HepG2 (cell line): Measurements from ENCODE around the gene FNIP2. TPM values are rescaled to one million over a fixed set of nuclear protein-coding genes. Genes with fewer than 3 reads are reported as not detected.

Experiments
- CBX5 ChIP-seq: sonication (generic); formaldehyde crosslinking; IDR thresholded peaks from 2 replicates; pipeline ENCODE4 v1.4.0; 2020; ENCODE audit warnings: missing genetic modification reagents, borderline replicate concordance
- ERF ChIP-seq: IDR thresholded peaks from 2 replicates; pipeline ENCODE4 v1.6.1; 2018; ENCODE audit warnings: missing biosample characterization, missing genetic modification reagents
- FOXA1 ChIP-seq, 2 experiments: fragments of 450-650 bp in 1 of 2; sonication (generic) in 1 of 2; formaldehyde crosslinking in 1 of 2; IDR thresholded peaks; 2 replicates each; pipeline versions ENCODE4 v1.4.0 to v1.6.1; 2016 to 2020; ENCODE audit warnings: missing genetic modification reagents in 1 of 2
- GATAD1 ChIP-seq: IDR thresholded peaks from 2 replicates; pipeline ENCODE4 v1.6.1; 2016; ENCODE audit warnings: missing genetic modification reagents, missing compliant biosample characterization
- HMG20A ChIP-seq: IDR thresholded peaks from 2 replicates; pipeline ENCODE4 v1.6.1; 2016; ENCODE audit warnings: borderline replicate concordance
- HNF4A ChIP-seq: sonication (generic); formaldehyde crosslinking; IDR thresholded peaks from 2 replicates; pipeline ENCODE4 v1.4.0; 2020; ENCODE audit warnings: missing genetic modification reagents
- KDM5B ChIP-seq: sonication (generic); formaldehyde crosslinking; IDR thresholded peaks from 2 replicates; pipeline ENCODE4 v1.4.0; 2020; ENCODE audit warnings: missing genetic modification reagents, mild to moderate bottlenecking, borderline replicate concordance
- RARA ChIP-seq: IDR thresholded peaks from 2 replicates; pipeline ENCODE4 v1.6.1; 2016; ENCODE audit warnings: missing genetic modification reagents, missing compliant biosample characterization
- SIX1 ChIP-seq: sonication (generic); formaldehyde crosslinking; IDR thresholded peaks from 2 replicates; pipeline ENCODE4 v1.4.0; 2020; ENCODE audit warnings: missing genetic modification reagents, borderline replicate concordance
- SIX4 ChIP-seq: sonication (generic); formaldehyde crosslinking; IDR thresholded peaks from 2 replicates; pipeline ENCODE4 v1.4.0; 2020; ENCODE audit warnings: missing genetic modification reagents
- THAP11 ChIP-seq: IDR thresholded peaks from 2 replicates; pipeline ENCODE4 v1.6.1; 2016; ENCODE audit warnings: missing biosample characterization, missing genetic modification reagents
- ZFP90 ChIP-seq: sonication (generic); formaldehyde crosslinking; IDR thresholded peaks from 2 replicates; pipeline ENCODE4 v1.8.0; 2022; ENCODE audit warnings: missing genetic modification reagents, mild to moderate bottlenecking, inconsistent platforms, borderline replicate concordance
- ZKSCAN8 ChIP-seq: IDR thresholded peaks from 2 replicates; pipeline ENCODE4 v1.6.1; 2016; ENCODE audit warnings: borderline replicate concordance, missing genetic modification reagents, missing compliant biosample characterization
- ZNF605 ChIP-seq: sonication (generic); formaldehyde crosslinking; IDR thresholded peaks from 2 replicates; pipeline ENCODE4 v1.8.0; 2022; ENCODE audit warnings: mild to moderate bottlenecking, missing genetic modification reagents
- polyA plus RNA-seq, 8 experiments: library from polyadenylated mRNA; depleted of rRNA in 3 of 8; stranded (reverse) in 7 of 8; unstranded in 1 of 8; fragments of >200 nt; fragmentation: Illumina TruSeq in 4 of 8; extraction: Trizol in 4 of 8; gene quantifications; 2 replicates each; pipeline versions ENCODE4 v1.2.1 to v1.2.3, GENCODE V29; 2011 to 2016; ENCODE audit warnings: low read depth in 4 of 8, missing spikeins in 1 of 8, mixed read lengths in 1 of 8; ENCODE audit not compliant: insufficient read depth in 1 of 8
- total RNA-seq, 5 experiments: library from RNA; depleted of rRNA; stranded (reverse); fragments of >200 nt; fragmentation: Illumina TruSeq; extraction: Trizol; gene quantifications; 2 replicates each; pipeline ENCODE4 v1.2.3, GENCODE V29; 2016; ENCODE audit warnings: low read depth in 1 of 5
- TF ChIP-seq, protein P1 (sequence below): IDR thresholded peaks from 2 replicates; pipeline ENCODE4 v1.6.1; 2016; ENCODE audit warnings: low read depth, missing genetic modification reagents, missing compliant biosample characterization
- TF ChIP-seq, protein P2 (sequence below): IDR thresholded peaks from 2 replicates; pipeline ENCODE4 v1.6.1; 2016; ENCODE audit warnings: mild to moderate bottlenecking
- TF ChIP-seq, protein P3 (sequence below): sonication (generic); formaldehyde crosslinking; IDR thresholded peaks from 2 replicates; pipeline ENCODE4 v1.8.0; 2022; ENCODE audit warnings: mild to moderate bottlenecking, missing genetic modification reagents
- TF ChIP-seq, protein P4 (sequence below): sonication (generic); formaldehyde crosslinking; IDR thresholded peaks from 2 replicates; pipeline ENCODE4 v1.5.0; 2020; ENCODE audit warnings: missing genetic modification reagents
- TF ChIP-seq, protein P5 (sequence below): IDR thresholded peaks from 2 replicates; pipeline ENCODE4 v1.6.1; 2016; ENCODE audit warnings: missing genetic modification reagents, missing compliant biosample characterization

Gene FNIP2
- total and polyA plus RNA-seq, 2 of the 13 experiments (the other 11 are each of a cell fraction or from before 2014, with no cell fraction given), result 15.5 to 21.0 TPM

DNA sequence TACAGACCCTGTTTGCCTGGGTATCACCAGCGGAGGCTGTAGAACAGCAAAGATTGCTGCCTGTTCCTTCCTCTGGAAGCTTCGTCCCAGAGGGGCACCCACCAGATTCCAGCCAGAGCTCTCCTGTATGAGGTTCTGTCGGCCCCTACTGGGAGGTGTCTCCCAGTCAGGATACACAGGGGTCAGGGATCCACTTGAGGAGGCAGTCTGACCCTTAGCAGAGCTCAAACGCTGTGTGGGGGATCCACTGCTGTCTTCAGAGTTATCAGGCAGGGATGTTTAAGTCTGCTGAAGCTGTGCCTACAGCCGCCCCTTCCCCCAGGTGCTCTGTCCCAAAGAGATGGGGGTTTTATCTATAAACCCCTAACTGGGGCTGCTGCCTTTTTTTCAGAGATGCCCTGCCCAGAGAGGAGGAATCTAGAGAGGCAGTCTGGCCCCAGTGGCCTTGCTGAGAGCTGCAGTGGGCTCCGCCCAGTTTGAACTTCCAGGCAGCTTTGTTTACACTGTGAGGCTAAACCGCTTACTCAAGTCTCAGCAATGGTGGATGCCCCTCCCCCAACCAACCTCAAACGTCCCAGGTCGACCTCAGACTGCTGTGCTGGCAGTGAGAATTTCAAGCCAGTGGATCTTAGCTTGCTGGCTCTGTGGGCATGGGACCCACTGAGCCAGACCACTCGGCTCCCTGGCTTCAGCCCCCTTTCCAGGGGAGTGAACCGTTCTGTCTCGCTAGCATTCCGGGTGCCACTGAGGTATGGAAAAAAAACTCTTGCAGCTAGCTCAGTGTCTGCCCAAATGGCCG lies 133.7 kb downstream of the FNIP2 start (continued):
- TF ChIP-seq, protein P1, sequence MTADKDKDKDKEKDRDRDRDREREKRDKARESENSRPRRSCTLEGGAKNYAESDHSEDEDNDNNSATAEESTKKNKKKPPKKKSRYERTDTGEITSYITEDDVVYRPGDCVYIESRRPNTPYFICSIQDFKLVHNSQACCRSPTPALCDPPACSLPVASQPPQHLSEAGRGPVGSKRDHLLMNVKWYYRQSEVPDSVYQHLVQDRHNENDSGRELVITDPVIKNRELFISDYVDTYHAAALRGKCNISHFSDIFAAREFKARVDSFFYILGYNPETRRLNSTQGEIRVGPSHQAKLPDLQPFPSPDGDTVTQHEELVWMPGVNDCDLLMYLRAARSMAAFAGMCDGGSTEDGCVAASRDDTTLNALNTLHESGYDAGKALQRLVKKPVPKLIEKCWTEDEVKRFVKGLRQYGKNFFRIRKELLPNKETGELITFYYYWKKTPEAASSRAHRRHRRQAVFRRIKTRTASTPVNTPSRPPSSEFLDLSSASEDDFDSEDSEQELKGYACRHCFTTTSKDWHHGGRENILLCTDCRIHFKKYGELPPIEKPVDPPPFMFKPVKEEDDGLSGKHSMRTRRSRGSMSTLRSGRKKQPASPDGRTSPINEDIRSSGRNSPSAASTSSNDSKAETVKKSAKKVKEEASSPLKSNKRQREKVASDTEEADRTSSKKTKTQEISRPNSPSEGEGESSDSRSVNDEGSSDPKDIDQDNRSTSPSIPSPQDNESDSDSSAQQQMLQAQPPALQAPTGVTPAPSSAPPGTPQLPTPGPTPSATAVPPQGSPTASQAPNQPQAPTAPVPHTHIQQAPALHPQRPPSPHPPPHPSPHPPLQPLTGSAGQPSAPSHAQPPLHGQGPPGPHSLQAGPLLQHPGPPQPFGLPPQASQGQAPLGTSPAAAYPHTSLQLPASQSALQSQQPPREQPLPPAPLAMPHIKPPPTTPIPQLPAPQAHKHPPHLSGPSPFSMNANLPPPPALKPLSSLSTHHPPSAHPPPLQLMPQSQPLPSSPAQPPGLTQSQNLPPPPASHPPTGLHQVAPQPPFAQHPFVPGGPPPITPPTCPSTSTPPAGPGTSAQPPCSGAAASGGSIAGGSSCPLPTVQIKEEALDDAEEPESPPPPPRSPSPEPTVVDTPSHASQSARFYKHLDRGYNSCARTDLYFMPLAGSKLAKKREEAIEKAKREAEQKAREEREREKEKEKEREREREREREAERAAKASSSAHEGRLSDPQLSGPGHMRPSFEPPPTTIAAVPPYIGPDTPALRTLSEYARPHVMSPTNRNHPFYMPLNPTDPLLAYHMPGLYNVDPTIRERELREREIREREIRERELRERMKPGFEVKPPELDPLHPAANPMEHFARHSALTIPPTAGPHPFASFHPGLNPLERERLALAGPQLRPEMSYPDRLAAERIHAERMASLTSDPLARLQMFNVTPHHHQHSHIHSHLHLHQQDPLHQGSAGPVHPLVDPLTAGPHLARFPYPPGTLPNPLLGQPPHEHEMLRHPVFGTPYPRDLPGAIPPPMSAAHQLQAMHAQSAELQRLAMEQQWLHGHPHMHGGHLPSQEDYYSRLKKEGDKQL (CRISPR knock-in tag), result peak; percentile 71; the same call in 1 of the 2 replicates
- peak; percentile 42; the same call in 1 of the 2 replicates for TF ChIP-seq SIX1
- TF ChIP-seq, protein P2, sequence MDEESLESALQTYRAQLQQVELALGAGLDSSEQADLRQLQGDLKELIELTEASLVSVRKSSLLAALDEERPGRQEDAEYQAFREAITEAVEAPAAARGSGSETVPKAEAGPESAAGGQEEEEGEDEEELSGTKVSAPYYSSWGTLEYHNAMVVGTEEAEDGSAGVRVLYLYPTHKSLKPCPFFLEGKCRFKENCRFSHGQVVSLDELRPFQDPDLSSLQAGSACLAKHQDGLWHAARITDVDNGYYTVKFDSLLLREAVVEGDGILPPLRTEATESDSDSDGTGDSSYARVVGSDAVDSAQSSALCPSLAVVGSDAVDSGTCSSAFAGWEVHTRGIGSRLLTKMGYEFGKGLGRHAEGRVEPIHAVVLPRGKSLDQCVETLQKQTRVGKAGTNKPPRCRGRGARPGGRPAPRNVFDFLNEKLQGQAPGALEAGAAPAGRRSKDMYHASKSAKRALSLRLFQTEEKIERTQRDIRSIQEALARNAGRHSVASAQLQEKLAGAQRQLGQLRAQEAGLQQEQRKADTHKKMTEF (CRISPR knock-in tag), result peak; percentile 69
- TF ChIP-seq, protein P3, sequence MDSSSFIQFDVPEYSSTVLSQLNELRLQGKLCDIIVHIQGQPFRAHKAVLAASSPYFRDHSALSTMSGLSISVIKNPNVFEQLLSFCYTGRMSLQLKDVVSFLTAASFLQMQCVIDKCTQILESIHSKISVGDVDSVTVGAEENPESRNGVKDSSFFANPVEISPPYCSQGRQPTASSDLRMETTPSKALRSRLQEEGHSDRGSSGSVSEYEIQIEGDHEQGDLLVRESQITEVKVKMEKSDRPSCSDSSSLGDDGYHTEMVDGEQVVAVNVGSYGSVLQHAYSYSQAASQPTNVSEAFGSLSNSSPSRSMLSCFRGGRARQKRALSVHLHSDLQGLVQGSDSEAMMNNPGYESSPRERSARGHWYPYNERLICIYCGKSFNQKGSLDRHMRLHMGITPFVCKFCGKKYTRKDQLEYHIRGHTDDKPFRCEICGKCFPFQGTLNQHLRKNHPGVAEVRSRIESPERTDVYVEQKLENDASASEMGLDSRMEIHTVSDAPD (CRISPR knock-in tag), result 0 out of 2 replicates have a peak, but pooled peaks have one; percentile 27
- TF ChIP-seq FOXA1 (IDR thresholded peaks at IDR 0.05), result 0 out of 2 replicates have a peak, but pooled peaks have one; percentile 42
- TF ChIP-seq FOXA1 (CRISPR knock-in tag; IDR thresholded peaks at IDR 0.05), result peak; percentile 96
- peak; percentile 46; the same call in 1 of the 2 replicates for TF ChIP-seq KDM5B (CRISPR knock-in tag)
- TF ChIP-seq GATAD1 (CRISPR knock-in tag), result peak; percentile 51; the same call in 1 of the 2 replicates
- TF ChIP-seq ERF (CRISPR knock-in tag), result peak; percentile 62; the same call in 1 of the 2 replicates
- TF ChIP-seq ZFP90, result peak; percentile 69; the same call in 1 of the 2 replicates
- TF ChIP-seq HMG20A, result peak; percentile 60; the same call in 1 of the 2 replicates
- TF ChIP-seq RARA (CRISPR knock-in tag), result peak; percentile 84
- TF ChIP-seq CBX5 (CRISPR knock-in tag), result peak; percentile 83; the same call in 1 of the 2 replicates
- peak; percentile 72 for TF ChIP-seq HNF4A (CRISPR knock-in tag)
- TF ChIP-seq, protein P4, sequence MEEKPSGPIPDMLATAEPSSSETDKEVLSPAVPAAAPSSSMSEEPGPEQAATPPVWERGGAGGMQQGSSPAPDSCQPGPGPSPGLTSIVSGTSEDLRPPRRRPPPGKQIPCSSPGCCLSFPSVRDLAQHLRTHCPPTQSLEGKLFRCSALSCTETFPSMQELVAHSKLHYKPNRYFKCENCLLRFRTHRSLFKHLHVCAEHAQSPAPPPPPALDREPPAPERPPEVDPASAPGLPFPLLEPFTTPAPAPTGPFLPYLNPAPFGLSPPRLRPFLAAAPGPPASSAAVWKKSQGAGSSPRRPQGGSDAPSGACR (CRISPR knock-in tag), result 0 out of 2 replicates have a peak, but pooled peaks have one; percentile 39
- TF ChIP-seq ZNF605 (CRISPR knock-in tag), result peak; percentile 59; the same call in 1 of the 2 replicates
- 0 out of 2 replicates have a peak, but pooled peaks have one; percentile 19 for TF ChIP-seq SIX4 (CRISPR knock-in tag)
- TF ChIP-seq THAP11 (CRISPR knock-in tag), result peak; percentile 61
- TF ChIP-seq, protein P5, sequence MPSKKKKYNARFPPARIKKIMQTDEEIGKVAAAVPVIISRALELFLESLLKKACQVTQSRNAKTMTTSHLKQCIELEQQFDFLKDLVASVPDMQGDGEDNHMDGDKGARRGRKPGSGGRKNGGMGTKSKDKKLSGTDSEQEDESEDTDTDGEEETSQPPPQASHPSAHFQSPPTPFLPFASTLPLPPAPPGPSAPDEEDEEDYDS (CRISPR knock-in tag), result 0 out of 2 replicates have a peak, but pooled peaks have one; percentile 23
- 0 out of 2 replicates have a peak, but pooled peaks have one; percentile 46 for TF ChIP-seq ZKSCAN8
